Measurements from ENCODE around the gene FBXO47.

DNA sequence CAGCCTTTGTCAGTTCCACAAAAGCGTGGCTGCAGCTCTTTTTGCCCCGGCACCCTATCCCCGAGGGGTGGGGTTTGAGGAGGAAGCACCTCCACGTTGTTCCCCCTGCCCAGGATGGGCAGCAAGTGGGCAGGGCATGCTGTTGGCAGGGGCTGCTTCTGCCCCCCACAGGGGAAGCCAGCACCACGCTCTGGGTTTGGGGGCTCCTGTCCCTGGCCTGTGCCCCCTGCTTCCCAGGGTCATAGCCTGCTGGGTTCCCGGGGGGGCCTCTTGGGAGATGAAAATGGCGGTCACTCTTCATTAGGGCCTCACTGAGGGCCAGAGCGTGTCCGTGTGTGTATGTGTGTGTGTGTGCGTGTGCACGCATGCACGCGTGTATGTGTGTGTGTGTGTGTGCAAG lies 74.6 kb downstream of the FBXO47 start:
- no peak for TF ChIP-seq POLR2AphosphoS5 (IDR thresholded peaks at IDR 0.05; ENCODE audit: insufficient read depth, low read depth, low read length)
- TF ChIP-seq, protein P1, sequence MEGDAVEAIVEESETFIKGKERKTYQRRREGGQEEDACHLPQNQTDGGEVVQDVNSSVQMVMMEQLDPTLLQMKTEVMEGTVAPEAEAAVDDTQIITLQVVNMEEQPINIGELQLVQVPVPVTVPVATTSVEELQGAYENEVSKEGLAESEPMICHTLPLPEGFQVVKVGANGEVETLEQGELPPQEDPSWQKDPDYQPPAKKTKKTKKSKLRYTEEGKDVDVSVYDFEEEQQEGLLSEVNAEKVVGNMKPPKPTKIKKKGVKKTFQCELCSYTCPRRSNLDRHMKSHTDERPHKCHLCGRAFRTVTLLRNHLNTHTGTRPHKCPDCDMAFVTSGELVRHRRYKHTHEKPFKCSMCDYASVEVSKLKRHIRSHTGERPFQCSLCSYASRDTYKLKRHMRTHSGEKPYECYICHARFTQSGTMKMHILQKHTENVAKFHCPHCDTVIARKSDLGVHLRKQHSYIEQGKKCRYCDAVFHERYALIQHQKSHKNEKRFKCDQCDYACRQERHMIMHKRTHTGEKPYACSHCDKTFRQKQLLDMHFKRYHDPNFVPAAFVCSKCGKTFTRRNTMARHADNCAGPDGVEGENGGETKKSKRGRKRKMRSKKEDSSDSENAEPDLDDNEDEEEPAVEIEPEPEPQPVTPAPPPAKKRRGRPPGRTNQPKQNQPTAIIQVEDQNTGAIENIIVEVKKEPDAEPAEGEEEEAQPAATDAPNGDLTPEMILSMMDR (IDR thresholded peaks at IDR 0.05; ENCODE audit: extremely low read depth in 1 of 2, insufficient read depth in 1 of 2, low read depth in 1 of 2, low read length in 2 of 2): no peak
- no peak for TF ChIP-seq EZH2 (IDR thresholded peaks at IDR 0.05; ENCODE audit: borderline replicate concordance, low read depth, low read length, severe bottlenecking)
- no peak for TF ChIP-seq POLR2A (IDR thresholded peaks at IDR 0.05; ENCODE audit: low read depth, low read length)
- TF ChIP-seq, protein P2, sequence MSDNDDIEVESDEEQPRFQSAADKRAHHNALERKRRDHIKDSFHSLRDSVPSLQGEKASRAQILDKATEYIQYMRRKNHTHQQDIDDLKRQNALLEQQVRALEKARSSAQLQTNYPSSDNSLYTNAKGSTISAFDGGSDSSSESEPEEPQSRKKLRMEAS (IDR thresholded peaks at IDR 0.05; ENCODE audit: insufficient read depth, insufficient read length): no peak
- no peak for TF ChIP-seq JUN (IDR thresholded peaks at IDR 0.05; ENCODE audit: borderline replicate concordance, insufficient read depth, insufficient read length, low read depth)
- no peak for TF ChIP-seq FOS (IDR thresholded peaks at IDR 0.05; ENCODE audit: borderline replicate concordance, insufficient read depth, low read length)

Measured in endothelial cell of umbilical vein (primary cell).